HepG2 (cell line): ENCODE data around the gene SAP30. TPM values are rescaled to one million over a fixed set of nuclear protein-coding genes. Genes with fewer than 3 reads are reported as not detected.

Experiments
- ARHGAP35 ChIP-seq: sonication (generic); formaldehyde crosslinking; IDR thresholded peaks from 2 replicates; pipeline ENCODE4 v1.9.0; 2022; ENCODE audit warnings: mild to moderate bottlenecking, inconsistent platforms, moderate library complexity, missing genetic modification reagents, borderline replicate concordance
- BHLHE40 ChIP-seq: IDR thresholded peaks from 2 replicates; pipeline ENCODE4 v1.6.1; 2011; ENCODE audit warnings: low read length, improper control_type of control experiment
- CENPT ChIP-seq: sonication (generic); formaldehyde crosslinking; IDR thresholded peaks from 2 replicates; pipeline ENCODE4 v1.8.0; 2022; ENCODE audit warnings: low read depth, mild to moderate bottlenecking, moderate library complexity, missing genetic modification reagents
- DR1 ChIP-seq: sonication (generic); formaldehyde crosslinking; IDR thresholded peaks from 2 replicates; pipeline ENCODE4 v1.8.0; 2021; ENCODE audit warnings: mild to moderate bottlenecking, missing genetic modification reagents, inconsistent platforms
- GTF3A ChIP-seq: sonication (generic); formaldehyde crosslinking; conservative IDR thresholded peaks from 2 replicates; pipeline ENCODE4 v1.4.0; 2020; ENCODE audit warnings: mild to moderate bottlenecking, missing genetic modification reagents
- HINFP ChIP-seq: sonication (generic); formaldehyde crosslinking; IDR thresholded peaks from 2 replicates; pipeline ENCODE4 v1.4.0; 2020; ENCODE audit warnings: low read depth, mild to moderate bottlenecking, missing genetic modification reagents
- ISX ChIP-seq: sonication (generic); formaldehyde crosslinking; conservative IDR thresholded peaks from 2 replicates; pipeline ENCODE4 v1.5.0; 2020; ENCODE audit warnings: missing genetic modification reagents
- KLF13 ChIP-seq: sonication (generic); formaldehyde crosslinking; IDR thresholded peaks from 2 replicates; pipeline ENCODE4 v1.4.0; 2020; ENCODE audit warnings: mild to moderate bottlenecking, missing genetic modification reagents
- NCOA2 ChIP-seq: sonication (generic); formaldehyde crosslinking; IDR thresholded peaks from 2 replicates; pipeline ENCODE4 v1.8.0; 2022; ENCODE audit warnings: inconsistent platforms
- NFE2 ChIP-seq: sonication (generic); formaldehyde crosslinking; IDR thresholded peaks from 2 replicates; pipeline ENCODE4 v1.4.0; 2020; ENCODE audit warnings: missing genetic modification reagents
- SALL2 ChIP-seq: sonication (generic); formaldehyde crosslinking; IDR thresholded peaks from 2 replicates; pipeline ENCODE4 v1.8.1; 2023; ENCODE audit warnings: mild to moderate bottlenecking, missing genetic modification reagents, inconsistent platforms
- SIN3B ChIP-seq: fragments of 150-350 bp; IDR thresholded peaks from 2 replicates; pipeline ENCODE4 v1.6.1; 2014; ENCODE audit warnings: low read length
- SOX5 ChIP-seq: IDR thresholded peaks from 2 replicates; pipeline ENCODE4 v1.6.1; 2016; ENCODE audit warnings: borderline replicate concordance
- TAF1 ChIP-seq: sonication (generic); formaldehyde crosslinking; IDR thresholded peaks from 2 replicates; pipeline ENCODE4 v1.4.0; 2020; ENCODE audit warnings: missing genetic modification reagents
- TFAP4 ChIP-seq: sonication (generic); IDR thresholded peaks from 2 replicates; pipeline ENCODE4 v1.6.1; 2016; ENCODE audit warnings: low read depth, borderline replicate concordance
- TRIM24 ChIP-seq: sonication (generic); formaldehyde crosslinking; IDR thresholded peaks from 2 replicates; pipeline ENCODE4 v1.8.0; 2022; ENCODE audit warnings: mild to moderate bottlenecking, missing genetic modification reagents
- U2AF2 ChIP-seq: fragments of 200-400 bp; formaldehyde crosslinking; IDR thresholded peaks from 2 replicates; pipeline ENCODE4 v1.6.1; 2017; ENCODE audit warnings: low read depth, mild to moderate bottlenecking, low read length
- YEATS2 ChIP-seq: sonication (generic); formaldehyde crosslinking; IDR thresholded peaks from 2 replicates; pipeline ENCODE4 v1.4.0; 2020; ENCODE audit warnings: missing genetic modification reagents, borderline replicate concordance
- ZMAT3 ChIP-seq: sonication (generic); formaldehyde crosslinking; conservative IDR thresholded peaks from 2 replicates; pipeline ENCODE4 v1.7.0; 2021; ENCODE audit warnings: missing genetic modification reagents
- ZNF496 ChIP-seq: sonication (generic); formaldehyde crosslinking; IDR thresholded peaks from 2 replicates; pipeline ENCODE4 v1.8.1; 2023; ENCODE audit warnings: mild to moderate bottlenecking, moderate library complexity, missing genetic modification reagents; ENCODE audit not compliant: insufficient replicate concordance
- ZNF674 ChIP-seq: sonication (generic); formaldehyde crosslinking; IDR thresholded peaks from 2 replicates; pipeline ENCODE4 v1.5.0; 2020; ENCODE audit warnings: low read depth, mild to moderate bottlenecking, missing genetic modification reagents
- ZNF792 ChIP-seq: IDR thresholded peaks from 2 replicates; pipeline ENCODE4 v1.6.1; 2016
- ZSCAN25 ChIP-seq: sonication (generic); formaldehyde crosslinking; IDR thresholded peaks from 2 replicates; pipeline ENCODE4 v1.8.0; 2022; ENCODE audit warnings: mild to moderate bottlenecking, missing genetic modification reagents
- polyA plus RNA-seq, 8 experiments: library from polyadenylated mRNA; depleted of rRNA in 3 of 8; stranded (reverse) in 7 of 8; unstranded in 1 of 8; fragments of >200 nt; fragmentation: Illumina TruSeq in 4 of 8; extraction: Trizol in 4 of 8; gene quantifications; 2 replicates each; pipeline versions ENCODE4 v1.2.1 to v1.2.3, GENCODE V29; 2011 to 2016; ENCODE audit warnings: low read depth in 4 of 8, missing spikeins in 1 of 8, mixed read lengths in 1 of 8; ENCODE audit not compliant: insufficient read depth in 1 of 8
- total RNA-seq, 5 experiments: library from RNA; depleted of rRNA; stranded (reverse); fragments of >200 nt; fragmentation: Illumina TruSeq; extraction: Trizol; gene quantifications; 2 replicates each; pipeline ENCODE4 v1.2.3, GENCODE V29; 2016; ENCODE audit warnings: low read depth in 1 of 5
- TF ChIP-seq, protein P1 (sequence below): sonication (generic); formaldehyde crosslinking; IDR thresholded peaks from 2 replicates; pipeline ENCODE4 v1.4.0; 2020; ENCODE audit warnings: missing genetic modification reagents; ENCODE audit errors: not compliant biosample characterization
- TF ChIP-seq, protein P2 (sequence below): sonication (generic); formaldehyde crosslinking; IDR thresholded peaks from 2 replicates; pipeline ENCODE4 v1.4.0; 2020; ENCODE audit warnings: mild to moderate bottlenecking, missing genetic modification reagents

Gene SAP30
- total and polyA plus RNA-seq, 2 of the 13 experiments (the other 11 are each of a cell fraction or from before 2014, with no cell fraction given) = 14.2 to 25.1 TPM

DNA sequence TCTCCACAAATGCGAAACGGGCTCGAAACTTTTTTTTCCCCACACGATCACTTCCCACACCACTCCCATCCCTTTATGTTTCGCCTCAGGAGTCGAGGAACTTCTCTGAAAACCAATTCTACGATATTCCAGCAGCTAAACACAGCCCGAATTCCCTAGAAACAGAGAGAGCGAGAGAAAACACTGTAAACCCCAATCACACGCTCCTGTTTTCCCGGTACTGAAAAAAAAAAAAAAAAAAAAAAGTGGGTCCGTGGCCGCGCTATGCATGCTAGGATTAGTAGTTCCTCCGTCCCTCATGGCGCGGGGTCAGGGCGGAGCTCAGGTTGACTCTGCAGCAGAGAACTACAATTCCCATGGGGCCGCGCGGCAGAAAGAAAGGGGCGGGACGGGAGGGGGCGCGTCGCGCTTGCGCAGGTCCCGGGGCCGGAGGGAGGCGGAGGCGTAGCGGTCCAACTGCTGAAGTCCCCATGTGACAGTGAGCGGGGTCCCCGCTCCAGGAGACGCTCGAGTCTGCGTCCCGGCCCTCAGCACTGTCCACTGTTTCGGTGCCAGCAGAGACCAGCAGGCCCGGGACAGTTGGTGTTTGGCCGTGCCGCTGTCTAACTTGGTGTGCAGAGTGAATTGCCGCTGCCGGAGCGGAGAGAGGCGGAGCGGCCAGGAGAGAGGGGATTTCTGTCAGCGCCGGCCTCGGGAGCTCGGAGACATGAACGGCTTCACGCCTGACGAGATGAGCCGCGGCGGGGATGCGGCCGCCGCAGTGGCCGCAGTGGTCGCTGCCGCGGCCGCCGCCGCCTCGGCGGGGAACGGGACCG lies at the start of gene SAP30 (continued):
- TF ChIP-seq, protein P1, sequence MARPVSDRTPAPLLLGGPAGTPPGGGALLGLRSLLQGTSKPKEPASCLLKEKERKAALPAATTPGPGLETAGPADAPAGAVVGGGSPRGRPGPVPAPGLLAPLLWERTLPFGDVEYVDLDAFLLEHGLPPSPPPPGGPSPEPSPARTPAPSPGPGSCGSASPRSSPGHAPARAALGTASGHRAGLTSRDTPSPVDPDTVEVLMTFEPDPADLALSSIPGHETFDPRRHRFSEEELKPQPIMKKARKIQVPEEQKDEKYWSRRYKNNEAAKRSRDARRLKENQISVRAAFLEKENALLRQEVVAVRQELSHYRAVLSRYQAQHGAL (CRISPR knock-in tag) = no peak
- no peak for TF ChIP-seq HINFP (CRISPR knock-in tag)
- no peak for TF ChIP-seq ARHGAP35 (CRISPR knock-in tag)
- no peak for TF ChIP-seq ZMAT3 (CRISPR knock-in tag)
- no peak for TF ChIP-seq ISX
- TF ChIP-seq YEATS2 (CRISPR knock-in tag) = no peak
- TF ChIP-seq SALL2 = no peak
- peak; percentile 42; the same call in 1 of the 2 replicates for TF ChIP-seq SOX5 (CRISPR knock-in tag)
- TF ChIP-seq GTF3A = no peak
- no peak for TF ChIP-seq TRIM24
- peak; percentile 39; the same call in 1 of the 2 replicates for TF ChIP-seq ZNF792 (CRISPR knock-in tag)
- TF ChIP-seq ZSCAN25 = no peak
- TF ChIP-seq KLF13 = no peak
- TF ChIP-seq U2AF2 = no peak
- TF ChIP-seq, protein P2, sequence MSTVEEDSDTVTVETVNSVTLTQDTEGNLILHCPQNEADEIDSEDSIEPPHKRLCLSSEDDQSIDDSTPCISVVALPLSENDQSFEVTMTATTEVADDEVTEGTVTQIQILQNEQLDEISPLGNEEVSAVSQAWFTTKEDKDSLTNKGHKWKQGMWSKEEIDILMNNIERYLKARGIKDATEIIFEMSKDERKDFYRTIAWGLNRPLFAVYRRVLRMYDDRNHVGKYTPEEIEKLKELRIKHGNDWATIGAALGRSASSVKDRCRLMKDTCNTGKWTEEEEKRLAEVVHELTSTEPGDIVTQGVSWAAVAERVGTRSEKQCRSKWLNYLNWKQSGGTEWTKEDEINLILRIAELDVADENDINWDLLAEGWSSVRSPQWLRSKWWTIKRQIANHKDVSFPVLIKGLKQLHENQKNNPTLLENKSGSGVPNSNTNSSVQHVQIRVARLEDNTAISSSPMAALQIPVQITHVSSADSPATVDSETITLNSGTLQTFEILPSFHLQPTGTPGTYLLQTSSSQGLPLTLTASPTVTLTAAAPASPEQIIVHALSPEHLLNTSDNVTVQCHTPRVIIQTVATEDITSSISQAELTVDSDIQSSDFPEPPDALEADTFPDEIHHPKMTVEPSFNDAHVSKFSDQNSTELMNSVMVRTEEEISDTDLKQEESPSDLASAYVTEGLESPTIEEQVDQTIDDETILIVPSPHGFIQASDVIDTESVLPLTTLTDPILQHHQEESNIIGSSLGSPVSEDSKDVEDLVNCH = no peak
- no peak for TF ChIP-seq DR1 (CRISPR knock-in tag)
- no peak for TF ChIP-seq BHLHE40
- no peak for TF ChIP-seq CENPT
- no peak for TF ChIP-seq NFE2 (CRISPR knock-in tag)
- no peak for TF ChIP-seq NCOA2 (CRISPR knock-in tag)
- TF ChIP-seq ZNF496 = no peak
- TF ChIP-seq TAF1 (CRISPR knock-in tag) = peak; percentile 87
- peak; percentile 60; the same call in 1 of the 2 replicates for TF ChIP-seq TFAP4
- 0 out of 2 replicates have a peak, but pooled peaks have one; percentile 52 for TF ChIP-seq SIN3B
- TF ChIP-seq ZNF674 (CRISPR knock-in tag) = 0 out of 2 replicates have a peak, but pooled peaks have one; percentile 84
